GM19099 (cell line): ENCODE data around the gene ESPL1.

ENCODE experiments used
- POLR2A ChIP-seq: IDR thresholded peaks from 3 replicates; pipeline ENCODE4 v1.6.1; 2011; ENCODE audit warnings: low read depth; ENCODE audit not compliant: insufficient read length; ENCODE audit errors: extremely low read depth

Gene ESPL1

DNA sequence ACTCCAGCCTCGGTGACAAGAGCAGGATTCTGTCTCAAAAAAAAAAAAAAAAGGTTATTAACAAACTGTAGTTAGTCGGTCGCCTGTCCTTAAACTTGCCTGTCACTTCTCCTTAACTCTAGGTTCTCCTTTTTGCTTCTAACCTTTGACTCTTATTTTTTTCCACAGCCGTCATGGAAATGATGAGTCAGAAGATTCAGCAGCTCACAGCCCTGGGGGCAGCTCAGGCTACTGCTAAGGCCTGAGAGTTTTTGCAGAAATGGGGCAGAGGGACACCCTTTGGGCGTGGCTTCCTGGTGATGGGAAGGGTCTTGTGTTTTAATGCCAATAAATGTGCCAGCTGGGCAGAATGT is 31.0 kb downstream of the ESPL1 start:
- TF ChIP-seq POLR2A: no peak

DNA sequence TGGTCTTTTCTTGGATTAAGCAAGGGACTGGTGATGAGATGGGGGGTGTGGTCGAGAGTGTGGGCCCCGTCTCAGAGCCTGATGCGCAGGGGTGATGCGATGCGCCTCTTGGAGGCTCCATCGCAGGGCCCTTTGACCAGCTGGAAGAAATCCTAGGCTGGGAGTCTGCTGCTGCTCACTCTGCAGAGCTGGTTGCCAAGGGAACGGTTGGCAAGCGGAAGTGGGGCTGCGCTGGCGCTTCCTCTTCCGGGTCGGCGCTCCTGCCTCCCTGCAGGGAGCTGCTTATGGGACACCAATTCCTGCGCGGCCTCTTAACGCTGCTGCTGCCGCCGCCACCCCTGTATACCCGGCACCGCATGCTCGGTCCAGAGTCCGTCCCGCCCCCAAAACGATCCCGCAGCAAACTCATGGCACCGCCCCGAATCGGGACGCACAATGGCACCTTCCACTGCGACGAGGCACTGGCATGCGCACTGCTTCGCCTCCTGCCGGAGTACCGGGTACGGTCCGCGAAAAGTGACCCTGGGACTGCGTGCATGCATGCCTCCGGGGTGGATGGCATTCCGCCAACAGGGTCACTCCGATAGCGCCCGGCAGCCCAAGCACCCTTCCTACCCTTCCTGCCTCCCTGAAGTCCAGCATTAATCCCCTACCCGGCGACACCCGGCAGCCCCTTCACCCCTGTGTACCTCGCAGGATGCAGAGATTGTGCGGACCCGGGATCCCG is 31.5 kb downstream of the ESPL1 start, which contains the start of gene MYG1:
TSS of gene MYG1 (plus strand) at position 242 of the 727 bp plus-strand sequence. CDS start at position 285, 43 bp downstream.
- peak; percentile 78 for TF ChIP-seq POLR2A

DNA sequence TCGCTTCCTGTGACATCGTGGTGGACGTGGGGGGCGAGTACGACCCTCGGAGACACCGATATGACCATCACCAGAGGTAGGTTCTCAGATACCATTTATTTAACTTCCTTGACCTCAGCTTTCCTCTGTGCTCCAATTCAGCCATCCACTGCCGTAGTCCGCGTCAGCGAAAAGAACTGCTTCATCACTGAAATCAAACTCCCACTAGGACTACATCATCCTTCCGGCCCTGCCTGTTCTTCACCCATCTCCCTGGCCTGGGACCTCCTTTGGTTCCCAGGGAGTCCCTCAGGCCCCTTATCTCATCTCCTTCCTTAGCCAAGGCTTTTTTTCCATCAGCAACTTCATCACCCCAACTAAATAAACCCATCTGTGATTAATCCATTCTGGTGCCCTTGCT is 32.1 kb downstream of the ESPL1 start:
- TF ChIP-seq POLR2A: no peak

- TF ChIP-seq POLR2A: no peak
Measured at GRCh38 chr12:53302903-53303302, 34.8 kb downstream of the ESPL1 start.

- TF ChIP-seq POLR2A: no peak
Measured at GRCh38 chr12:53306826-53307225, 38.7 kb downstream of the ESPL1 start.

- TF ChIP-seq POLR2A: no peak
Measured at GRCh38 chr12:53308276-53308675, 40.2 kb downstream of the ESPL1 start.

DNA sequence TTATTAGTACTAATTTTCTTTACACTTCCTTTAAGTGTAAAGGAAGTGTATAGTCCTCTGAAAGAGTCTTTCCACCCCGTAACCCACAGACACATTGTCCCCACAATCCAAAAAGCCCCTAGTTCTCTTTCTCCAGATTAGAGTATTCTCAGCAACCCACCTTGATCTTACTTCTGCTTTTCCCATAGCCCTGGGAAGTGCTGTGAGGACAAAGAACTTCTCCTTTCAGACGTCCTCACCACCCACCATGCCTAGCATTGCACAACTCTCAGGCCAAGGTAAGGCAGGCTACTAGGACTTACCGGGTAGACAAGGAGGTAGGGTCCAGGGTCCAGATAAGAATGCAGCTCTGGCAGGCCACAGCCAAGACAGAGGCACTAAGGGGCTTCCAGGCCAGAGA is 45.9 kb downstream of the ESPL1 start:
- no peak for TF ChIP-seq POLR2A

GRCh38 chr12:53320352-53321195 is 52.5 kb downstream of the ESPL1 start:
- no peak for TF ChIP-seq POLR2A

DNA sequence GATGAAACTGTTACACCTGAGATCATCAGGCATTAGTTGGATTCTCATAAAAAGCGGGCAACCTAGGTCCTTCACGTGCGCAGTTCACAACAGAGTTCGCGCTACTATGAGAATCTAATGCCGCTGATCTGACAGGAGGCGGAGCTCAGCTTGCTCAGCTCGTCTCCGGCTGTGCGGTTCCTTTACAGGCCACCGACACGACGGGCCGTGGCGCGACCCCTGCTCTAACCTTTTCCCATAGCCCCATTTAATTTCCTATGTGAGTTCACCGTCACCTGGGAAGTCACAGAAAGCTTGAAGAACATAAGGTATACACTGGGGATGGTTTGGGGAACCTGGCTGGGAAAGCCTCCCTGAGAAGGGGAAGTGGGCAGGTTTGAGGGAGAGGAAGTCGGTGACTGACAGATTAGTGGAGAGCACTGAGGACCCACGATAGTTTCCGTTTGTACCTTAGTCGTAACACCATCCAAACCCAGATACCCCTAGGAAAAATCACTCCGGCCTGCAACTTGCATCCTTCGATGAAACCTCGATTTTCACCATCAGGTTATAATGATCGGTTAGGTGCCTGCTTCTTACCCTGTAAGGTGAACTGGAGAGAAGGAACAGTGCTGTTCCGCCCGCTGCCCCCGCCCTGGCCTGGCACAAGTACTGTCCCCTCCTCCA is 56.1 kb downstream of the ESPL1 start:
- peak; percentile 12 for TF ChIP-seq POLR2A

DNA sequence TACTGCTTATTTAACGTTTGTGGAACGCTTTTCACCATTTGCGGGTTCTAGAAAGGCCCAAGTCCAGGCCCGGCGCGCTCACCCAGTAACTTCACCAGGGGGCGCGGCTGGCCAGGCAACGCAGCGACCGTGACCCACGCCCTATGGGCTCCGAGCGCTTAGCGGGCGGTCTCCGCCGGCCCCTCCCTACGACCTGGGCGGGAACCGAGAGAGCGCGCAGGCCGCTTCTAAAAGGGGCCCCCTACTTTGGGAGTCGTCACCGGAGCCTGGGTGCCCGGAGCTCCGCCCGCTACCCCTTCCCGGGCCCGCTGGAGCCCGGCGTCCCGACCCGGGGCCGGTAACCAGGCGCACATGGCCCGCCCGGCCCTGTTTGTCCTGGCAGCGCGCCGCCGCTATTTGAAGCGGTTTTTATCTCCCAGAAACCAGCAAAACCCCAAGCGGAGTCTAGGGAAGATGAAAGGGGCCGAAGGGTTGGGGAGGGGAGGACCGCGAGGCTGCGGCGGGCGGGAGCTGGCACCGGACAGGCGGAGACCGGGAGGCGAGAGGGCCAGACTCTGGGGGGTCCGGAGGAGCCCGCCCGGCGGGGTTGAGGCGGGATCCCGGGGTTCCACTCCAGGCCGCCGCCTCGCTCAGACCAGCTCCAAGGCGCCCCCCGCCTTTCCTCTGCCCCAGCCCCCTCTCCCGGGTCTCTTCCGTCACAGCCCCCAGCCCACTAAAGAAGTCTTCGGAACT is 56.8 kb downstream of the ESPL1 start:
- TF ChIP-seq POLR2A: peak; percentile 64

DNA sequence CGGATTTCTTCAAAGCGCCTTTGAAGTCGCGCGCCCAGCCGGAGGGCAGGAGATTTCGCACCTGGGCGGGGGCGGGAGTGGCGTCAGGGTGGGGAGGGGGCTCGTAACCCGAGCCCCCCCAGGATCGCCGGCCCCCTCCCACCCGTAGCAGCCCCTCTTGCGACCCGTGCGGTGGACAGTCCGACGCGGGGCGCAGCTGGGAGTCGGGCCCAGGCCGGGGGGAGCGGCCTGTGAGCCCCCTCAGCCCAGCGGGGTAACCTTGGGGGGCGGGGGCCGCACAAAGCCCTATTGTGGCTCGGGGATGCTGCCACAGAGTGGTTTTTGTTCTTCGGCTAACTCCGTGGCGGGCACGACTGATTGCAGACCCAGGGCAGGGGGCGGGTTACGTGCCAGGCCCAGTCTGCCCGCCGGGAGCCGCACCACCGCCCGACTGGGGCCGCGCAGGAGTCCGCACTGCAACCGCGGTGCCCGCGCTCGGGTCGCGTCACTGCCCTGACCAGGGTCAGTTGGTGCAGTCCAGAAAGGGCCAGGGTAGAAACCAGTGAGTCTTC is 57.5 kb downstream of the ESPL1 start:
- no peak for TF ChIP-seq POLR2A

DNA sequence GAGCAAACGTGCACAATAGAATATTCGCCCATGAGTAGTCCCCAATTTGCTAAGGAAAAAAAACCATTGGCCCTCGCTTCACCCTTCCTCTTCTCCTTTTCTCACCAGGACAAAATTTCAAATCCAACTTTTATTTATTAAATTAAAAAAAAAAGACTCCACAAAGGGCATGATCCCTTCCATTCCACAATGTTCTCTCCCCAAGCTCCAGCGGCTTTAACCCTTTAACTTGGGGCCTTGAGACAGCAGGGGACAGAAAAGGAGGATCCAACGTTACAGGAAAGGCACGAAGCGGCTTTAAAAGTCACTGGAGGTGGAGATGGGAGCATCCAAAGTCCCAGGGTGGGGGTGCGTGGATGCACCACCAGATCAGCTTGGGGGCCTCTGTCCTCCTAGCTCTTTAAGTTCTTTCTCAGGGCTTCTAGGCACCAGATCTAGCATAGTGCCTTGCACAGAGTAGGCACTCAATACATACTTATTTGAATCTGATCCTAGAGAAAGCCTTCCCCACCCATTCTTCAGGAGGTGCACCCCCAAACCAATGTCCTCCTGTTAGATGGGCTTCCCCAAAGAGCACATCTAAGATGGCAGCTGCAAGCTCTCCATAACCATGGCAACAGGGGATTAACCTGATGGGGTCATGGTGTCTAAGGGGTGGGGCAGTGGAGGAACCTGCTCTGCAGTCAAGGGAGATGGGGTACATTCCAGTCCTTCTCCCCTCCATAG is 58.5 kb downstream of the ESPL1 start:
- TF ChIP-seq POLR2A: no peak

- TF ChIP-seq POLR2A: no peak
Measured at GRCh38 chr12:53327435-53328042, 59.4 kb downstream of the ESPL1 start.

GRCh38 chr12:53328043-53328435 is 59.9 kb downstream of the ESPL1 start:
- TF ChIP-seq POLR2A: no peak
